HG03469 (cell line): ENCODE measurements around the gene PACS2.
"Not testable (repeated sequence)": the region's sequence is repeated elsewhere in the genome, so short reads cannot be mapped to it uniquely, and the experiment has no call there.

Experiments used
- ATAC-seq: cut with Tn5 transposase; IDR thresholded peaks from one replicate; pipeline ENCODE4 v1.9.1; 2021; ENCODE audit warnings: mild to moderate bottlenecking, moderate library complexity, moderate number of reproducible peaks; ENCODE audit not compliant: unreplicated experiment

PACS2 gene

GRCh38 chr14:105313381-105314286 is 914 bp upstream of the PACS2 start:
- ATAC-seq: no peak

- ATAC-seq: no peak
These were observed 718 bp downstream of the PACS2 start for GRCh38 chr14:105315211-105315721.

- no peak for ATAC-seq
These were observed 1.5 kb downstream of the PACS2 start for GRCh38 chr14:105315941-105316576.

GRCh38 chr14:105316577-105316941 is 2.0 kb downstream of the PACS2 start:
- no peak for ATAC-seq

GRCh38 chr14:105316968-105317510 is 2.5 kb downstream of the PACS2 start:
- no peak for ATAC-seq

- no peak for ATAC-seq
These were observed 3.0 kb downstream of the PACS2 start for GRCh38 chr14:105317546-105317945.

GRCh38 chr14:105322791-105323556 is 8.4 kb downstream of the PACS2 start:
- no peak for ATAC-seq

- ATAC-seq: no peak
These were observed 9.1 kb downstream of the PACS2 start for GRCh38 chr14:105323663-105324062.

GRCh38 chr14:105324080-105324778 is 9.7 kb downstream of the PACS2 start:
- ATAC-seq: no peak

- ATAC-seq: no peak
These were observed 10.3 kb downstream of the PACS2 start for GRCh38 chr14:105324871-105325270.

- no peak for ATAC-seq
These were observed 10.8 kb downstream of the PACS2 start for GRCh38 chr14:105325303-105325702.

GRCh38 chr14:105325716-105326567 is 11.4 kb downstream of the PACS2 start:
- no peak for ATAC-seq

- no peak for ATAC-seq
These were observed 12.0 kb downstream of the PACS2 start for GRCh38 chr14:105326568-105326867.

- ATAC-seq: no peak
These were observed 12.5 kb downstream of the PACS2 start for GRCh38 chr14:105326891-105327694.

GRCh38 chr14:105327695-105328045 is 13.1 kb downstream of the PACS2 start:
- ATAC-seq: not testable (repeated sequence)

GRCh38 chr14:105328070-105328677 is 13.6 kb downstream of the PACS2 start:
- ATAC-seq: no peak

GRCh38 chr14:105328678-105329390 is 14.3 kb downstream of the PACS2 start:
- no peak for ATAC-seq
